Adrenal gland (tissue), 5 donors: ENCODE data around the gene PRKCE.

Experiments
- POLR2A ChIP-seq, 2 donors: fragments of 450-650 bp; IDR thresholded peaks; one replicate each; pipeline ENCODE4 v1.6.1; 2017; ENCODE audit warnings: antibody characterized with exemption in 2 of 2, mild to moderate bottlenecking in 2 of 2, moderate library complexity in 1 of 2
- TF ChIP-seq, protein P1 (sequence below), 6 experiments: fragments of 450-650 bp in 4 of 6; fragments of 200-600 bp in 2 of 6; sonication (generic) in 1 of 6; IDR thresholded peaks; 1 replicate in 5 of 6; 2 replicates in 1 of 6; pipeline versions ENCODE4 v1.5.1 to v1.8.0; 2016 to 2021; ENCODE audit warnings: antibody characterized with exemption in 6 of 6, mild to moderate bottlenecking in 2 of 6, moderate library complexity in 1 of 6
- donor health status: DM: no; HTN: no; CAD: no.

DNA sequence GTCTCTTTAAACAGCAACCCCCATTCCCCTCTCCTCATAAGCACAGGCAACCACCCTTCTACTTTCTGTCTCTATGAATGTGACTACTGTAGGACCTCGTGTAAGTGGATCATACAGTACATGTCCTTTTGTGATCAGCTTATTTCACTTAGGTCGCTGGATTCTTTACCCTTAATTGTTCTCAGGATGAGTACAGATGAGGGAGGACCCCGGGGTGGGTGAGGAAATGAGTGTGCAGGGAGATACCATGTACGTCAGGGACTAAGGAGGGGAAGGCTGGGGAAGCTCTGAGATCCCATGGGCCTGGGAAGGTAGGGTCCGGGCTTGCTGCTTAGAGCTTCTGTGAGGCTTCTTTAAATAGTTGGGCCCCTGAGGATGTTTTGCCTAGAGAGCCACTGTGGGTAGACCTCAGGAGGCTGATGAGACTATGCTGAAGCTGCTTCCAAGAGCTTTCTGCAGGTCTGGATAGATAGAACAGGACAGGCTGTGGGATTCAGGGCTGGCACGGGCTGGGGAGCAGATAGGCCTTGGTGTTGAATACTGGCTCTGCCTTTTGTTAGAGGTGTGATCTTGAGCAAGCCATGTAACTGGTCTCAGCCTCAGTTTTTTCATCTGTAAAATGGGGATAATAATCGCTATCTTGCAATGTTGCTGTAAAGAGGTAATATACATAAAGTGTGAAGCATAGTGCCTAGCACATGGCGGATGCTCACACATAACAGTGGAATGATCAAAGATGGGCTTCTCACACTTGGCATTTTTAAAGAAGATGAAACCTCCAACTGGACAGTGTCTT lies 155.3 kb downstream of the PRKCE start:
- TF ChIP-seq, protein P1, sequence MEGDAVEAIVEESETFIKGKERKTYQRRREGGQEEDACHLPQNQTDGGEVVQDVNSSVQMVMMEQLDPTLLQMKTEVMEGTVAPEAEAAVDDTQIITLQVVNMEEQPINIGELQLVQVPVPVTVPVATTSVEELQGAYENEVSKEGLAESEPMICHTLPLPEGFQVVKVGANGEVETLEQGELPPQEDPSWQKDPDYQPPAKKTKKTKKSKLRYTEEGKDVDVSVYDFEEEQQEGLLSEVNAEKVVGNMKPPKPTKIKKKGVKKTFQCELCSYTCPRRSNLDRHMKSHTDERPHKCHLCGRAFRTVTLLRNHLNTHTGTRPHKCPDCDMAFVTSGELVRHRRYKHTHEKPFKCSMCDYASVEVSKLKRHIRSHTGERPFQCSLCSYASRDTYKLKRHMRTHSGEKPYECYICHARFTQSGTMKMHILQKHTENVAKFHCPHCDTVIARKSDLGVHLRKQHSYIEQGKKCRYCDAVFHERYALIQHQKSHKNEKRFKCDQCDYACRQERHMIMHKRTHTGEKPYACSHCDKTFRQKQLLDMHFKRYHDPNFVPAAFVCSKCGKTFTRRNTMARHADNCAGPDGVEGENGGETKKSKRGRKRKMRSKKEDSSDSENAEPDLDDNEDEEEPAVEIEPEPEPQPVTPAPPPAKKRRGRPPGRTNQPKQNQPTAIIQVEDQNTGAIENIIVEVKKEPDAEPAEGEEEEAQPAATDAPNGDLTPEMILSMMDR (IDR thresholded peaks at IDR 0.05), result no peak
- TF ChIP-seq POLR2A (IDR thresholded peaks at IDR 0.05), result no peak
